NOMO-1 treated with dmso at 0.1 percent for 144 hours (cell line): ENCODE results near the gene KNDC1.
"Not testable (repeated sequence)": the region's sequence is repeated elsewhere in the genome, so short reads cannot be mapped to it uniquely, and the experiment has no call there.

Source experiments
- DNase-seq: peaks from one replicate; lab custom pipeline; 2025; ENCODE audit not compliant: unreplicated experiment; lab: John Stamatoyannopoulos, UW

Gene KNDC1

GRCh38 chr10:133254421-133255120 lies 94.6 kb downstream of the KNDC1 start:
- DNase-seq = no peak

GRCh38 chr10:133255323-133255722 lies 95.3 kb downstream of the KNDC1 start:
- no peak for DNase-seq

- DNase-seq = no peak
Measured at GRCh38 chr10:133257489-133258065, 97.6 kb downstream of the KNDC1 start.

- DNase-seq = no peak
Measured at GRCh38 chr10:133258066-133258817, 98.2 kb downstream of the KNDC1 start.

- peak; percentile 97 for DNase-seq
Measured at GRCh38 chr10:133258818-133259601, 99.0 kb downstream of the KNDC1 start.

GRCh38 chr10:133259602-133259989 lies 99.6 kb downstream of the KNDC1 start:
- DNase-seq = no peak

GRCh38 chr10:133260895-133261725 lies 101.1 kb downstream of the KNDC1 start:
- DNase-seq = no peak

GRCh38 chr10:133261726-133262325 lies 101.8 kb downstream of the KNDC1 start:
- peak; percentile 32 for DNase-seq

- DNase-seq = no peak
Measured at GRCh38 chr10:133262696-133263095, 102.7 kb downstream of the KNDC1 start.

GRCh38 chr10:133263674-133264073 lies 103.7 kb downstream of the KNDC1 start:
- DNase-seq = no peak

GRCh38 chr10:133264461-133264860 lies 104.4 kb downstream of the KNDC1 start:
- peak; percentile 48 for DNase-seq

- not testable (repeated sequence) for DNase-seq
Measured at GRCh38 chr10:133265052-133265451, 105.0 kb downstream of the KNDC1 start.

GRCh38 chr10:133266056-133266795 lies 106.2 kb downstream of the KNDC1 start:
- no peak for DNase-seq

- no peak for DNase-seq
Measured at GRCh38 chr10:133267293-133267692, 107.3 kb downstream of the KNDC1 start.

GRCh38 chr10:133267829-133268228 lies 107.8 kb downstream of the KNDC1 start:
- no peak for DNase-seq

- DNase-seq = no peak
Measured at GRCh38 chr10:133268532-133268931, 108.5 kb downstream of the KNDC1 start.

- no peak for DNase-seq
Measured at GRCh38 chr10:133269367-133269766, 109.3 kb downstream of the KNDC1 start.

GRCh38 chr10:133270204-133270603 lies 110.2 kb downstream of the KNDC1 start:
- DNase-seq = no peak

GRCh38 chr10:133270773-133271297 lies 110.8 kb downstream of the KNDC1 start:
- no peak for DNase-seq
